ENCODE results near the gene GRID1.
A peak's percentile ranks its signal among the peaks of the same experiment; 100 is the strongest.

GRID1 gene

DNA sequence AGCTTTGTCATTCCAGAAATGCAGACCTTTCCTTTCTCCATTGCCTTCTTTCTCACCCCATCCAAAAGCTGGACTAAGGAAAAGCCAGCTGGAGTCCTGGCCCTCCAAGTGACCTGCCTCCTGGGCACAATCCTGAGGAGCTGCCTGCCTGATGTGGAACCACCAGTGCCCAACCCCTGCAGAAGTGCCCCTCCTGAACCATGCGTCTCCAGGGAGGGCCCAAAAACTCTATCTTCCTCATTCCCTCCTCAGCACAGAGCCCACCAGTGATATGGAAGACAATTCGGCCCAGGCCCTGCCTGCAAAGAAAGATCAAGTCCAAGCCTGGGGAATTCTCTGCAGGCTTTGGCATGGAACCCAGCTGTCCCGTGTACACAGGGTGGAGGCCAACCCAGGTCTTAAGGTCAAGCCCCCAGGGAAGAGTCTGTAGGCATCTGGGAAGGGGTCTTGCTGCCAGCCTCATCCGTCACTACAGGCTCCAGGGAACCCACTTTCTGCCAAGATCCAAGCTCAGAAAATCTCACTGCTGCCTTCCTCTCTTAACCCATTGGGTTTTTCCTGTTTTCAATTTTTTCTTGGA, 3.5 kb upstream of the GRID1 start:
- no peak for DNase-seq (ENCODE audit: low read depth in 2 of 2)
- TF ChIP-seq CTCF (IDR thresholded peaks at IDR 0.05; ENCODE audit: low read depth, low read length): no peak
- no peak overlapping the region for H3K4me3 ChIP-seq (replicated peaks in 1 of 2; ENCODE audit: low read depth in 2 of 2, low read length in 2 of 2)

DNA sequence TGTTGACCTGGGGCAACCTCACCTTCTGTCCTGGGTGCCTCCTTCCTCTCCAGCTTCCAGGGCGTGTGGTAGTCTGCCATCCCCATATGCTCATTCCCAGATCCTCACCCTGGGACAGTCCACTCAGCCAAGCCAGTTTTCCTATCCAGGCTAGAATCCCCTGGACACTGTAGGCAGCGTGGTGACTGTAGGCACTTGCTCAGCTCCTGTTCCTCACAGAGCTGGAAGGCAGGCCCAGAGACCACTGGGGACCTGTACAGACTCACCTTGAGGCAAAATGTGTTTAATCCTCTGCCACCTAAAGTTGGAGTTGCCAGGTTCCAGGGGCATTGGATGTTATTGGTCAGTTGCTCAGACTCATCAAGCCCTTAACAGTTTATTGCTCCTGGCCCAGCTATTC, 2.4 kb upstream of the GRID1 start:
- TF ChIP-seq CTCF (IDR thresholded peaks at IDR 0.05; ENCODE audit: low read depth, low read length): no peak
- no peak for DNase-seq (ENCODE audit: low read depth in 2 of 2)
- H3K4me3 ChIP-seq (replicated peaks in 1 of 2; ENCODE audit: low read depth in 2 of 2, low read length in 2 of 2): no peak overlapping the region

DNA sequence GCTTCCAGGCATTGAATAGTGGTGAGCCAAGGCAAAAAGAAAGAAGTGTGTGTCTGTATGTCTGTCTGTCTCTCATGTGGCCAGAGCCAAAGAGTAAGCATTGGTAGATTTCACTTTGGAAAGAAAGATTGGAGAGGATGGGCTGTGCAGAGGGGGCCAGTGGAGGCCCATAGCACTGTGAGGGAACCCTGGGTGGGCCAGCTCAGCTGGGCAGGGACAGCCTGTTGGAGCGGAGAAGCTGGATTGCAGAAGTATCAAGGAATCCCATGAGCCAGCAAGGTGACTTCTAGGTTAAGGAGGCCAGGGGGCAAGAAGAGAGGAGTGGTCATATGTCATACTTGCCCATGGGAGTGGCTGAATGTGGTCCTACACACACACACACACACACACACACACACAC, 1.5 kb upstream of the GRID1 start:
- H3K4me3 ChIP-seq (replicated peaks in 1 of 2; ENCODE audit: low read depth in 2 of 2, low read length in 2 of 2): no peak overlapping the region
- DNase-seq (ENCODE audit: low read depth in 2 of 2): no peak
- no peak for TF ChIP-seq CTCF (IDR thresholded peaks at IDR 0.05; ENCODE audit: low read depth, low read length)

DNA sequence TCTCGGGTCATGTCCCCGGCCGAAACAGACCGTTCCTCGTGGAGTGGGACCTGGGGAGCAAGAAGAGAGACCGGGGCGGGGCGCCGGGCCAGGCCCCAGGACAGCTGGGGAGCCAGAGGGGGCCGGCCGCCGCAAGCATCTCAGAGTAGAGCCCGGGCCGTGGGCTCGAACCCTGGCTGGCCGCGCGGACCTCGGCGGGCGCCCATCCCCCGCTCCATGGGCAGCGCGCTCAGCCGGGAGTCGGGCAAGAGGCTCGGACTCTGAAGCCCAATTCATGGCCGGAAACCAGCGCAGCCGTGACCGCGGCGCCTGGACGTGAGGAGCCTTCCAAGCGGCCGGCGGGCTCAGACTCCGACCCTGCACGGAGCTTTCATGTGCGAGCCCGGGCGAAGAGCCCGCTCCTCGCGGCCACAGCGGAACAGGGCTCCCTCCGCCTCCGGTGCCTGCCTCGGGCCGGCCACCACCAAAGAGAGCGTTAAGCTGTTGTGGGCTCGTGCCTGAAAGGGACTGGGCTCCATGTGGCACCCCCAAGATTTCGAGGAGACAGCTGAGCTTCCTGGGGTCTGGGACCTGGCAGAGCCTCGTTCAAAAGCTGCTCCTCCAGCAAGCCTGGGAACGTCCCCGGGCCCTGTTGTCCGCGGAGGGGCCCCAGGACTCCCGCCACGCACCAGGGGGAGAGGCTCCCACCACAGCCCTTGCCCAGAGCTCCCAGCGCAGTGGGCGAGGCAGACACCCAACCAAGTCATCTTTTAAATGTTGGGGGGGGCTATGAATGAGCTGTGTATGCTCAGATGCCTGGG, 757 bp upstream of the GRID1 start:
- H3K4me3 ChIP-seq (replicated peaks in 1 of 2; ENCODE audit: low read depth in 2 of 2, low read length in 2 of 2): peak overlapping the region; percentile 21
- no peak for TF ChIP-seq CTCF (IDR thresholded peaks at IDR 0.05; ENCODE audit: low read depth, low read length)
- no peak for DNase-seq (ENCODE audit: low read depth in 2 of 2)

DNA sequence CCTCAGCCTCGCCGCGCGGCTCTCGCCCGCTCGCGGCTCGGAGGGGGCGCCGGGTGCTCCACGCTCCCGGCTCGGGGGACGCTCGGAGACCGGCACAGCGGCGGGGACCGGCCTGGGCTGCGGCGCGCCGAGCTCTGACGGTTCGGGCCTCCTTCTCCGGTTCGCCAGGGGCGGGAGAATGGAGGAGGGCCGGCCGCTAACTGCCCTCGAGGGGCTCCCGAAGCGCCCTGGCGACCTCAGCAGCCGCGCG, 232 bp upstream of the GRID1 start:
- DNase-seq (ENCODE audit: low read depth in 2 of 2): no peak
- no peak for TF ChIP-seq CTCF (IDR thresholded peaks at IDR 0.05; ENCODE audit: low read depth, low read length)
- H3K4me3 ChIP-seq (replicated peaks in 1 of 2; ENCODE audit: low read depth in 2 of 2, low read length in 2 of 2): peak overlapping the region; percentile 21

- TF ChIP-seq CTCF (IDR thresholded peaks at IDR 0.05; ENCODE audit: low read depth, low read length): no peak
- H3K4me3 ChIP-seq (replicated peaks in 1 of 2; ENCODE audit: low read depth in 2 of 2, low read length in 2 of 2): no peak overlapping the region
- no peak for DNase-seq (ENCODE audit: low read depth in 2 of 2)
Measured at GRCh38 chr10:86365346-86366032, 1.1 kb downstream of the GRID1 start.
